Daoy (cell line): ENCODE data around the gene PRH1. TPM values are rescaled to one million over a fixed set of nuclear protein-coding genes. Genes with fewer than 3 reads are reported as not detected.

Experiments
- DNase-seq: peaks from one replicate; pipeline ENCODE4 v3.0.0-alpha.2; 2015; ENCODE audit warnings: low read depth
- total RNA-seq: library from RNA; depleted of rRNA; stranded (reverse); fragments of >200 nt; shearing (Covaris generic); gene quantifications from 2 replicates; pipeline ENCODE4 v1.2.3, GENCODE V29; 2014; rRNA removed

Gene PRH1
- total RNA-seq, 1 experiment from 2014 or later, result 6.4 TPM

- DNase-seq, result no peak
Observed at GRCh38 chr12:10842862-10843261, 41.2 kb downstream of the PRH1 start.

- no peak for DNase-seq
Observed at GRCh38 chr12:10838461-10838860, 45.6 kb downstream of the PRH1 start.

Other genes starting within 250 kb of the PRH1 start
- gene STYK1, start 210.2 kb downstream of the PRH1 start, total RNA-seq, result 0.17 and 1.0 TPM in 2 replicates
- gene YBX3, start 160.9 kb downstream of the PRH1 start, total RNA-seq, result 25.3 and 27.6 TPM in 2 replicates
- not detected in 2 replicates for gene TAS2R7, start 81.6 kb downstream of the PRH1 start, total RNA-seq
- not detected in 2 replicates for gene TAS2R8, start 77.0 kb downstream of the PRH1 start, total RNA-seq
- not detected in 2 replicates for gene TAS2R9, start 74.1 kb downstream of the PRH1 start, total RNA-seq
- not detected in 2 replicates for gene TAS2R10, start 57.9 kb downstream of the PRH1 start, total RNA-seq
- 0.74 TPM in 1 of 2 replicates, not detected in the other for gene PRR4, start 34.8 kb downstream of the PRH1 start, total RNA-seq
- gene TAS2R13, start 25.3 kb upstream of the PRH1 start, total RNA-seq, result 0.29 TPM in 1 of 2 replicates, not detected in the other
- gene PRH2, start 45.0 kb upstream of the PRH1 start, total RNA-seq, result not detected in 2 replicates
- gene TAS2R14, start 55.0 kb upstream of the PRH1 start, total RNA-seq, result 0.15 TPM in 1 of 2 replicates, not detected in the other
- gene TAS2R50, start 102.7 kb upstream of the PRH1 start, total RNA-seq, result 0.34 TPM in 1 of 2 replicates, not detected in the other
- gene TAS2R20, start 114.0 kb upstream of the PRH1 start, total RNA-seq, result 0.74 TPM in 1 of 2 replicates, not detected in the other
- gene TAS2R19, start 138.4 kb upstream of the PRH1 start, total RNA-seq, result 9.0 TPM in 1 of 2 replicates, not detected in the other
- 0.97 TPM in 1 of 2 replicates, not detected in the other for gene TAS2R31, start 147.2 kb upstream of the PRH1 start, total RNA-seq
- not detected in 2 replicates for gene TAS2R46, start 178.0 kb upstream of the PRH1 start, total RNA-seq
- gene TAS2R43, start 208.1 kb upstream of the PRH1 start, total RNA-seq, result 1.6 TPM in 1 of 2 replicates, not detected in the other